DOHH2 (cell line): ENCODE data around the gene DAAM1.
A peak's percentile ranks its signal among the peaks of the same experiment; 100 is the strongest.

Source experiments
- H3F3A ChIP-seq: fragments of 200-600 bp; sonication (generic), shearing (Covaris generic); 2 replicates; pipeline ENCODE4 v1.6.0; 2016; ENCODE audit warnings: antibody characterized with exemption, mild to moderate bottlenecking; ENCODE audit not compliant: control insufficient read depth, insufficient read depth
- H3K27ac ChIP-seq: fragments of 200-600 bp; sonication (generic); 2 replicates; pipeline ENCODE4 v1.5.1; 2014; ENCODE audit warnings: low read depth, mild to moderate bottlenecking, low read length, moderate library complexity
- H3K27me3 ChIP-seq: fragments of 200-600 bp; sonication (generic); 2 replicates; pipeline ENCODE4 v1.6.1; 2014; ENCODE audit warnings: mild to moderate bottlenecking, low read length, mixed read lengths; ENCODE audit not compliant: control insufficient read depth
- H3K36me3 ChIP-seq: fragments of 200-600 bp; sonication (generic); 2 replicates; pipeline ENCODE4 v1.6.1; 2014; ENCODE audit warnings: mild to moderate bottlenecking, low read length, moderate library complexity, mixed read lengths; ENCODE audit not compliant: control insufficient read depth
- H3K4me1 ChIP-seq: fragments of 200-600 bp; sonication (generic); 2 replicates; pipeline ENCODE4 v1.6.1; 2014; ENCODE audit warnings: mild to moderate bottlenecking, low read length, mixed read lengths; ENCODE audit not compliant: control insufficient read depth
- H3K4me2 ChIP-seq: fragments of 200-600 bp; sonication (generic); 2 replicates; pipeline ENCODE4 v1.6.0; 2014; ENCODE audit warnings: mild to moderate bottlenecking, low read length, moderate library complexity
- H3K4me3 ChIP-seq: fragments of 200-600 bp; sonication (generic); 2 replicates; pipeline ENCODE4 v1.5.1; 2014; ENCODE audit warnings: mild to moderate bottlenecking, low read length, mixed read lengths
- H3K79me2 ChIP-seq: fragments of 200-600 bp; sonication (generic); 2 replicates; pipeline ENCODE4 v1.6.1; 2014; ENCODE audit warnings: mild to moderate bottlenecking, low read length, mixed read lengths; ENCODE audit not compliant: control insufficient read depth
- H3K9me2 ChIP-seq: fragments of 200-600 bp; sonication (generic); replicated peaks from 2 replicates; pipeline ENCODE4 v1.6.1; 2014; ENCODE audit warnings: mild to moderate bottlenecking, low read length, mixed read lengths; ENCODE audit not compliant: control insufficient read depth
- H3K9me3 ChIP-seq: fragments of 200-600 bp; sonication (generic); 2 replicates; pipeline ENCODE4 v1.6.1; 2014; ENCODE audit warnings: antibody characterized with exemption, low read length, mixed read lengths; ENCODE audit not compliant: control insufficient read depth, insufficient read depth
- H4K20me1 ChIP-seq: fragments of 200-600 bp; sonication (generic); 2 replicates; pipeline ENCODE4 v1.6.0; 2014; ENCODE audit warnings: low read depth, mild to moderate bottlenecking, antibody characterized with exemption, low read length, moderate library complexity; ENCODE audit not compliant: control insufficient read depth, insufficient read depth
- EZH2phosphoT487 ChIP-seq: fragments of 200-600 bp; sonication (generic); IDR thresholded peaks from 2 replicates; pipeline ENCODE4 v1.6.1; 2017; ENCODE audit warnings: borderline replicate concordance, mild to moderate bottlenecking, antibody characterized with exemption, low read length, moderate library complexity, mixed read lengths
- TF ChIP-seq, protein P1 (sequence below): fragments of 200-600 bp; sonication (generic); IDR thresholded peaks from one replicate; pipeline ENCODE4 v1.5.1; 2014; ENCODE audit warnings: antibody characterized with exemption, mild to moderate bottlenecking, low read depth, low read length; ENCODE audit not compliant: poor library complexity, severe bottlenecking

Gene DAAM1

GRCh38 chr14:59362513-59362912 lies 174.0 kb downstream of the DAAM1 start:
- Histone ChIP-seq H4K20me1 (no peaks in the 10 kb centered on the region), H3K4me1 (peaks cover 84% of the 10 kb centered on the region), H3K9me3 (no peaks in the 10 kb centered on the region), H3K36me3 (peaks cover 78% of the 10 kb centered on the region), H3K9me2 (no peaks in the 10 kb centered on the region), H3K4me2 (peak overlapping the region; percentile 99), H3K27ac (peak overlapping the region; percentile 98), H3K4me3 (peak overlapping the region; percentile 79), H3F3A (peaks cover 41% of the 10 kb centered on the region), H3K79me2 (peaks cover 70% of the 10 kb centered on the region), H3K27me3 (no peaks in the 10 kb centered on the region)
- TF ChIP-seq EZH2phosphoT487 = no peak
- TF ChIP-seq, protein P1, sequence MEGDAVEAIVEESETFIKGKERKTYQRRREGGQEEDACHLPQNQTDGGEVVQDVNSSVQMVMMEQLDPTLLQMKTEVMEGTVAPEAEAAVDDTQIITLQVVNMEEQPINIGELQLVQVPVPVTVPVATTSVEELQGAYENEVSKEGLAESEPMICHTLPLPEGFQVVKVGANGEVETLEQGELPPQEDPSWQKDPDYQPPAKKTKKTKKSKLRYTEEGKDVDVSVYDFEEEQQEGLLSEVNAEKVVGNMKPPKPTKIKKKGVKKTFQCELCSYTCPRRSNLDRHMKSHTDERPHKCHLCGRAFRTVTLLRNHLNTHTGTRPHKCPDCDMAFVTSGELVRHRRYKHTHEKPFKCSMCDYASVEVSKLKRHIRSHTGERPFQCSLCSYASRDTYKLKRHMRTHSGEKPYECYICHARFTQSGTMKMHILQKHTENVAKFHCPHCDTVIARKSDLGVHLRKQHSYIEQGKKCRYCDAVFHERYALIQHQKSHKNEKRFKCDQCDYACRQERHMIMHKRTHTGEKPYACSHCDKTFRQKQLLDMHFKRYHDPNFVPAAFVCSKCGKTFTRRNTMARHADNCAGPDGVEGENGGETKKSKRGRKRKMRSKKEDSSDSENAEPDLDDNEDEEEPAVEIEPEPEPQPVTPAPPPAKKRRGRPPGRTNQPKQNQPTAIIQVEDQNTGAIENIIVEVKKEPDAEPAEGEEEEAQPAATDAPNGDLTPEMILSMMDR = no peak

GRCh38 chr14:59363531-59364226 lies 175.2 kb downstream of the DAAM1 start:
- H3K4me1 ChIP-seq = peaks cover 78% of the 10 kb centered on the region
- peak overlapping the region; percentile 79 for H3K4me3 ChIP-seq

GRCh38 chr14:59370158-59370742 lies 181.8 kb downstream of the DAAM1 start:
- Histone ChIP-seq H3K9me3 (no peaks in the 10 kb centered on the region), H4K20me1 (no peaks in the 10 kb centered on the region), H3K27ac (no peak overlapping the region), H3K4me1 (peaks cover 27% of the 10 kb centered on the region), H3K4me3 (no peak overlapping the region), H3K27me3 (no peaks in the 10 kb centered on the region), H3K79me2 (peaks cover 12% of the 10 kb centered on the region), H3K4me2 (no peak overlapping the region), H3F3A (peaks cover 21% of the 10 kb centered on the region), H3K9me2 (no peaks in the 10 kb centered on the region), H3K36me3 (peaks cover 45% of the 10 kb centered on the region)
- TF ChIP-seq, protein P1 = no peak
- no peak for TF ChIP-seq EZH2phosphoT487

More at GRCh38 chr14:59363531-59364226, 175.2 kb downstream of the DAAM1 start:
- Histone ChIP-seq H3K9me3 (no peaks in the 10 kb centered on the region), H3K79me2 (peaks cover 62% of the 10 kb centered on the region), H3K36me3 (peaks cover 80% of the 10 kb centered on the region), H3F3A (peaks cover 35% of the 10 kb centered on the region), H3K4me2 (peak overlapping the region; percentile 99), H3K27ac (peak overlapping the region; percentile 98), H3K9me2 (no peaks in the 10 kb centered on the region), H4K20me1 (no peaks in the 10 kb centered on the region), H3K27me3 (no peaks in the 10 kb centered on the region)
- no peak for TF ChIP-seq EZH2phosphoT487
- TF ChIP-seq, protein P1 = no peak
